GM12874 (cell line): ENCODE measurements around the gene ZDHHC5.

Source experiments
- CTCF ChIP-seq: IDR thresholded peaks from 2 replicates; pipeline ENCODE4 v1.5.1; 2011; ENCODE audit warnings: low read depth, mild to moderate bottlenecking, control low read depth, low read length, moderate library complexity; ENCODE audit not compliant: insufficient read depth

The ZDHHC5 gene

DNA sequence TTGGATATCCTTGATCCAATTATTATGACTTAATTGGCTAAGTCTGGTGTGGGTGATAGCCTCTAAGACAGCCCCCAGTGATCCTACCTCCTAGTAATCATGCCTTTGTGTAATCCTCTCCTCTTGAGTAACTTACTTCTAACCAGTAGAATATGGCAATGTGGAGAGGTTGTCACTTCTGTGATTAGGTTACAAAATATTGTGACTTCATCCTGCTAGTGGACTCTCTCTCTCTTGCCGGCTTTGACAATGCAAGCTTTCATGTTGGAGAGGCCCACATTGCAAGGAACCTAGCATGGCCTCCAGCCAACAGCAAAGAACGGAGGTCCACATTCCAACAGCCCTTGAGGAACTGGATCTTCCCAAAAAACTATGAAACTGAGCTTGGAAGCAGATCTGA is 37.7 kb upstream of the ZDHHC5 start:
- TF ChIP-seq CTCF = no peak

DNA sequence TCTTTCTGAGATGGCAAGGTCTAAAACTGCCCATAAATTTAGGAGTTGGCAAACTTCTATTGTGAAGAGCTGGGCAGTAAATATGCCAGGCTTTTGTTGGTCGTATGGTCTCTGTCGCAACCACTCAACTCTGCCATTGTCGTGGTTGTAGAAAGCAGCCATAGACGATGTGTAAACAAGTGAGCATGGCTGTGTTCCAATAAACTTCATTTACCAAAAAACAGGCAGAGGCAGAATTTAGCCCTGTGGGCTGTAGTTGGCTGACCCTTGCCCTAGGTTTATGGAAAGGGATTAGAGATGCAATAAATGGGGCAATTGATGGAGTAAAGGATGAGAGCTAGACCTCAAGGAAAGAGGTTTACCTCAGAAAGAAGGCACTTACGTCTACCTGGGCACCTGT is 35.8 kb upstream of the ZDHHC5 start:
- TF ChIP-seq CTCF = no peak

DNA sequence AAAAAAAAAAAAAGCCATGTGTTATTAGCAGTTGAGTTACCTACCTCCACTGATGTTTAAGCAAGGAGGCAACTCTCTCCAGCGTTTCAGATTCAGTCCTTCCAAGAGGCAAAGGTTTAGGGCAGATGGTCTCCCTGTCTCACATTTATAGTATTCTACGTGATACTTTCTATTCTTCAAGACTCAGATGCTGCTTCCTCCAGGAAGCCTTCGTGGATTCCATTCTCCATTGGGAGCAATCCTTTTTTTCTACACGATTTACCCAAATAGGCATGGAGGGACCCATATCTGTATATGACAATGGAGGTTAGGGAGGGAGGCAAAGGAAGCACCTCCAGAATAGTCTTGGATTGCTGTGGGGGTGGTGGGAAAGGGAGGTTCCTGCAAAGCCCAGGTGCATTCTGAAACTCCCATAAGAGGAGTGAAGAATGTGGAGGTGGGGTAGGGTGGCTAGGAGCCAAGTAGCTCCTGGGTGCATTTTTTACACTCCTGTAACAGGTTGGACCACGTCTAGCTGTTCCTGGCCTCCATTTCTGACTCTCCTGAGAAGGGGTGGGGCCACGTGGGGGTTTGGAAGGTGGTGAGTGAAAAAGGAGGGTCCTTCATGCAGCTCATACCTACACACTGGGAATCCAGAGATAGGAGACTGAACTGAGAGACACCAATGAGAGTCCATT is 34.4 kb upstream of the ZDHHC5 start:
- TF ChIP-seq CTCF = no peak

DNA sequence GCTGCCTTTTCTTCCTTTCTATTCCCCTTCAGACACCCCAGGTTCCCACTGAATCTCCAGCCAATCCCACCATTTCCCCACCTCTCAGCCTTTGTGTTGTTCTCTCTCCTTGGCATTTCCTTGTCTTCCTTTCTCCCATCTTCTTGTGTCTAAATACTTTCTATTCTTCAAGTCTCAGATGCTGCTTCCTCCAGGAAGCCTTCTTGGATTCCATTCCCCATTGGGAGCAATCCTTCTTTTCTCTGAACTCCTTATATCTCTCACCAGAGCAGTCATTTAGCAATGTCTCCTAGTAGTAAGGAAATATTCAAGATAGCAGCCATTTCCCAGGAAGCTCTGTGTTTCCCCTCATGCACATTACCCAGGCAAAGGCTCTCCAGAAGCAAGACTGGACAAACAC is 33.6 kb upstream of the ZDHHC5 start:
- TF ChIP-seq CTCF = no peak

DNA sequence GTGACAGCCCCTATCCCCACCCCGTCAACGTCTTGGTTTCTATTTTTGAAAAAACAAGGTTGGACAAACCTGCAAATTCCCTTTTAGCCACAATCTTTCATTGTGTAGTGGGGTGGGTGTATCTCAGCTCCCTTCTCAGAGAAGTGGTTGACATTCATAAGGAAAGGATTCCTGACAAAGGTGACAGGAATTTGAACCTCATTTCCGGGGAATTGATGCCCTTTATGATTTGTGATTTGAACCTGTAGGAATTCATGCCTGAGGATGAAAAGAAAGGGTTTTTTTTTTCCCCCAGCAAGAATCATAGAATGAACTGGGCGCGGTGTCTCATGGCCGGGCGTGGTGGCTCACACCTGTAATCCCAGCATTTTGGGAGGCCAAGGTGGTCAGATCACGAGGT is 32.7 kb upstream of the ZDHHC5 start:
- no peak for TF ChIP-seq CTCF

DNA sequence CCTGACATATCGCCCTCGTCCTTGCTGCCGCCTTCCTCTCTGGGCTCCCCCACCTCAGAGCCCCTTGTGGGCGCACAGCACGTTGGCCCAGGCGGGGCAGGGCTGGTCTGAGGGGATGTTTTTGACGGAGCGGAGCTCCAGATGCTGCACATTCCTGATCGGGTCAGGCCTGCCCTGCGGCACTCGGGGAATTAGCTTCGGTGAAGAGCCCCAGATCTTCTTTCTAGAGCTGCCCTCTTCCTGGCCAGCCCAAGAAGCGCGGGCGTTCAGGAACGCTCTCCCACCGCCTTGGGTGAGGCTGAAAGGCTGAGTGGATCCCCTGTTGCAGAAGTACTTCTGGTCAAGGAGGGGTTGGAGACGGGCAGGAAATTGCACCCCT is 30.3 kb upstream of the ZDHHC5 start:
- TF ChIP-seq CTCF = no peak

GRCh38 chr11:57638005-57638781 is 29.7 kb upstream of the ZDHHC5 start:
- TF ChIP-seq CTCF = no peak
